ENCODE results near the gene ARCN1. TPM values are rescaled to one million over a fixed set of nuclear protein-coding genes. Genes with fewer than 3 reads are reported as not detected.

Gene ARCN1
- total and polyA plus RNA-seq, 3 experiments from 2014 or later, result 148 to 154 (median 149) TPM

- no peak for DNase-seq
- no peaks in the 10 kb centered on the region for H3K4me1 ChIP-seq (ENCODE audit: insufficient read depth, low read length)
- no peaks in the 10 kb centered on the region for H3K9me3 ChIP-seq (ENCODE audit: low read length)
- H3K36me3 ChIP-seq (ENCODE audit: insufficient read depth, low read length), result no peaks in the 10 kb centered on the region
- H3K27ac ChIP-seq (ENCODE audit: low read depth, low read length), result no peak overlapping the region
- H3K4me3 ChIP-seq (ENCODE audit: low read length), result no peak overlapping the region
- no peaks in the 10 kb centered on the region for H3K27me3 ChIP-seq (ENCODE audit: insufficient read depth, low read length, poor library complexity, severe bottlenecking)
- Mint-ChIP-seq H3K9me3 (no peaks in the 10 kb centered on the region), H3K4me1 (no peaks in the 10 kb centered on the region), H3K36me3 (no peaks in the 10 kb centered on the region), H3K27me3 (peaks cover 0 to 1% of the 10 kb centered on the region in 2 donors), H3K4me3 (no peak overlapping the region), H3K27ac (no peak overlapping the region)
- POLR2A ChIA-PET, result no interaction called here
- CTCF ChIA-PET, result interaction anchor here (1.2 kb wide), 1 partner anchor 49 kb away, joined by 3 read pairs; no protein-coding TSS in a partner anchor
Observed at GRCh38 chr11:118640332-118641154, 68.3 kb downstream of the ARCN1 start.

GRCh38 chr11:118641397-118642019, 69.3 kb downstream of the ARCN1 start:
- Mint-ChIP-seq H3K4me3 (no peak overlapping the region), H3K9me3 (no peaks in the 10 kb centered on the region), H3K27ac (no peak overlapping the region), H3K36me3 (no peaks in the 10 kb centered on the region), H3K4me1 (no peaks in the 10 kb centered on the region), H3K27me3 (peaks cover 0 to 1% of the 10 kb centered on the region in 2 donors)
- DNase-seq, result no peak
- H3K27ac ChIP-seq (ENCODE audit: low read depth, low read length), result no peak overlapping the region
- ChIA-PET CTCF (interaction anchor here (1.4 kb wide), 1 partner anchor 19 kb away, joined by 3 read pairs; no protein-coding TSS in a partner anchor), POLR2A (no interaction called here)
- no peaks in the 10 kb centered on the region for H3K36me3 ChIP-seq (ENCODE audit: insufficient read depth, low read length)
- H3K27me3 ChIP-seq (ENCODE audit: insufficient read depth, low read length, poor library complexity, severe bottlenecking), result no peaks in the 10 kb centered on the region
- no peak overlapping the region for H3K4me3 ChIP-seq (ENCODE audit: low read length)
- no peaks in the 10 kb centered on the region for H3K9me3 ChIP-seq (ENCODE audit: low read length)
- no peaks in the 10 kb centered on the region for H3K4me1 ChIP-seq (ENCODE audit: insufficient read depth, low read length)

- H3K9me3 ChIP-seq (ENCODE audit: low read length), result no peaks in the 10 kb centered on the region
- ChIA-PET POLR2A (no interaction called here), CTCF (interaction anchor here (1.4 to 1.5 kb wide), 2 partner anchors 17 to 21 kb away, joined by 3 read pairs; no protein-coding TSS in a partner anchor)
- DNase-seq, result no peak
- Mint-ChIP-seq H3K4me1 (no peaks in the 10 kb centered on the region), H3K27me3 (peaks cover 0 to under 1% of the 10 kb centered on the region in 2 donors), H3K36me3 (no peaks in the 10 kb centered on the region), H3K9me3 (no peaks in the 10 kb centered on the region), H3K27ac (peak overlapping the region in 1 of 8 donors; percentile 51), H3K4me3 (no peak overlapping the region)
- no peak overlapping the region for H3K4me3 ChIP-seq (ENCODE audit: low read length)
- peak overlapping the region; percentile 9 for H3K27ac ChIP-seq (ENCODE audit: low read depth, low read length)
- no peaks in the 10 kb centered on the region for H3K36me3 ChIP-seq (ENCODE audit: insufficient read depth, low read length)
- H3K4me1 ChIP-seq (ENCODE audit: insufficient read depth, low read length), result no peaks in the 10 kb centered on the region
- H3K27me3 ChIP-seq (ENCODE audit: insufficient read depth, low read length, poor library complexity, severe bottlenecking), result no peaks in the 10 kb centered on the region
Observed at GRCh38 chr11:118643142-118643994, 71.2 kb downstream of the ARCN1 start.

GRCh38 chr11:118643995-118644345, 71.8 kb downstream of the ARCN1 start:
- H3K27ac Mint-ChIP-seq, result no peak overlapping the region
- CTCF ChIA-PET, result no interaction called here

GRCh38 chr11:118644496-118644895, 72.3 kb downstream of the ARCN1 start:
- Mint-ChIP-seq H3K4me1 (no peaks in the 10 kb centered on the region), H3K27me3 (peaks cover 0 to 4% of the 10 kb centered on the region in 2 donors), H3K9me3 (no peaks in the 10 kb centered on the region), H3K4me3 (no peak overlapping the region), H3K27ac (no peak overlapping the region), H3K36me3 (no peaks in the 10 kb centered on the region)
- H3K9me3 ChIP-seq (ENCODE audit: low read length), result no peaks in the 10 kb centered on the region
- DNase-seq, result no peak
- H3K27ac ChIP-seq (ENCODE audit: low read depth, low read length), result no peak overlapping the region
- no peak overlapping the region for H3K4me3 ChIP-seq (ENCODE audit: low read length)
- POLR2A ChIA-PET, result no interaction called here
- no peaks in the 10 kb centered on the region for H3K36me3 ChIP-seq (ENCODE audit: insufficient read depth, low read length)
- H3K4me1 ChIP-seq (ENCODE audit: insufficient read depth, low read length), result no peaks in the 10 kb centered on the region
- CTCF ChIA-PET, result no interaction called here
- H3K27me3 ChIP-seq (ENCODE audit: insufficient read depth, low read length, poor library complexity, severe bottlenecking), result no peaks in the 10 kb centered on the region

More at GRCh38 chr11:118643995-118644345, 71.8 kb downstream of the ARCN1 start:
- no peak overlapping the region for H3K4me3 ChIP-seq (ENCODE audit: low read length)
- Mint-ChIP-seq H3K36me3 (no peaks in the 10 kb centered on the region), H3K4me1 (no peaks in the 10 kb centered on the region), H3K27me3 (peaks cover 0 to 4% of the 10 kb centered on the region in 2 donors), H3K4me3 (no peak overlapping the region), H3K9me3 (no peaks in the 10 kb centered on the region)
- no peak for DNase-seq
- POLR2A ChIA-PET, result no interaction called here
- H3K4me1 ChIP-seq (ENCODE audit: insufficient read depth, low read length), result no peaks in the 10 kb centered on the region
- no peaks in the 10 kb centered on the region for H3K27me3 ChIP-seq (ENCODE audit: insufficient read depth, low read length, poor library complexity, severe bottlenecking)
- no peaks in the 10 kb centered on the region for H3K9me3 ChIP-seq (ENCODE audit: low read length)
- no peak overlapping the region for H3K27ac ChIP-seq (ENCODE audit: low read depth, low read length)
- H3K36me3 ChIP-seq (ENCODE audit: insufficient read depth, low read length), result no peaks in the 10 kb centered on the region

- Histone ChIP-seq H3K4me1 (ENCODE audit: insufficient read depth, low read length) (no peaks in the 10 kb centered on the region), H3K36me3 (ENCODE audit: insufficient read depth, low read length) (no peaks in the 10 kb centered on the region), H3K27ac (ENCODE audit: low read depth, low read length) (no peak overlapping the region), H3K4me3 (ENCODE audit: low read length) (no peak overlapping the region), H3K27me3 (ENCODE audit: insufficient read depth, low read length, poor library complexity, severe bottlenecking) (no peaks in the 10 kb centered on the region), H3K9me3 (ENCODE audit: low read length) (no peaks in the 10 kb centered on the region)
- Mint-ChIP-seq H3K27me3 (peaks cover 0 to 4% of the 10 kb centered on the region in 2 donors), H3K4me3 (no peak overlapping the region), H3K9me3 (no peaks in the 10 kb centered on the region), H3K36me3 (no peaks in the 10 kb centered on the region), H3K4me1 (no peaks in the 10 kb centered on the region), H3K27ac (no peak overlapping the region)
- POLR2A ChIA-PET, result no interaction called here
- DNase-seq, result no peak
- CTCF ChIA-PET, result no interaction called here
Observed at GRCh38 chr11:118645066-118645715, 73.0 kb downstream of the ARCN1 start.

GRCh38 chr11:118646393-118646792, 74.2 kb downstream of the ARCN1 start:
- Mint-ChIP-seq H3K4me1 (no peaks in the 10 kb centered on the region), H3K27me3 (peaks cover 0 to 4% of the 10 kb centered on the region in 2 donors), H3K27ac (peak overlapping the region in 1 of 8 donors; percentile 73), H3K9me3 (no peaks in the 10 kb centered on the region), H3K4me3 (no peak overlapping the region), H3K36me3 (no peaks in the 10 kb centered on the region)
- Histone ChIP-seq H3K36me3 (ENCODE audit: insufficient read depth, low read length) (no peaks in the 10 kb centered on the region), H3K4me1 (ENCODE audit: insufficient read depth, low read length) (no peaks in the 10 kb centered on the region), H3K9me3 (ENCODE audit: low read length) (no peaks in the 10 kb centered on the region), H3K4me3 (ENCODE audit: low read length) (no peak overlapping the region), H3K27me3 (ENCODE audit: insufficient read depth, low read length, poor library complexity, severe bottlenecking) (no peaks in the 10 kb centered on the region), H3K27ac (ENCODE audit: low read depth, low read length) (no peak overlapping the region)
- CTCF ChIA-PET, result no interaction called here
- POLR2A ChIA-PET, result no interaction called here
- no peak for DNase-seq

All from CD8-positive, alpha-beta memory T cell (primary cell).